ENCODE results near the gene PANK4. TPM values are rescaled to one million over a fixed set of nuclear protein-coding genes. Genes with fewer than 3 reads are reported as not detected.
"Not testable (repeated sequence)": the region's sequence is repeated elsewhere in the genome, so short reads cannot be mapped to it uniquely, and the experiment has no call there.

PANK4 gene
- total and polyA plus RNA-seq, 12 donors: 26.1 to 56.4 (median 34.5) TPM

- Histone ChIP-seq H3K27ac (no peak overlapping the region), H3K4me3 (no peak overlapping the region), H3K9me3 (peaks cover 0 to 11% (median 0%) of the 10 kb centered on the region in 11 donors), H3K36me3 (no peaks in the 10 kb centered on the region), H3K27me3 (peaks cover 0 to 12% (median 0%) of the 10 kb centered on the region in 7 donors), H3K4me1 (peaks cover 3 to 10% (median 9%) of the 10 kb centered on the region in 9 donors)
- no peak for ATAC-seq
- intact Hi-C loops (cut with DNase I): no loop called here
- no peak for DNase-seq
- TF ChIP-seq CTCF (IDR thresholded peaks at IDR 0.05): no peak
- WGBS, 2 donors: 90 to 96% methylated on average over 9 of the region's 9 CpGs
These were observed 45.0 kb upstream of the PANK4 start for GRCh38 chr1:2571348-2571747.

- no peak for TF ChIP-seq CTCF (IDR thresholded peaks at IDR 0.05)
- ATAC-seq (no peak), DNase-seq (no peak)
- WGBS, 2 donors: 88 to 89% methylated on average over 17 of the region's 17 CpGs
- H3K27me3 ChIP-seq: peaks cover 0 to 13% (median 0%) of the 10 kb centered on the region in 7 donors
- H3K27ac ChIP-seq: no peak overlapping the region
- H3K4me1 ChIP-seq: peaks cover 0 to under 1% (median 0%) of the 10 kb centered on the region in 9 donors
- H3K9me3 ChIP-seq: peaks cover 0 to 11% (median 0%) of the 10 kb centered on the region in 11 donors
- H3K36me3 ChIP-seq: no peaks in the 10 kb centered on the region
- H3K4me3 ChIP-seq: no peak overlapping the region
- intact Hi-C loops (cut with DNase I): no loop called here
These were observed 43.9 kb upstream of the PANK4 start for GRCh38 chr1:2570332-2570731.

- peak in 1 of 2 donors; percentile 14 for DNase-seq
- 80% methylated on average over 13 of the region's 13 CpGs for WGBS, 2 donors
- H3K36me3 ChIP-seq; H3K4me1 ChIP-seq; H3K4me3 ChIP-seq; intact Hi-C loops (cut with DNase I); H3K27ac ChIP-seq: not testable (repeated sequence)
- H3K9me3 ChIP-seq: peaks cover 0 to 11% (median 0%) of the 10 kb centered on the region in 11 donors
- peaks cover 0 to 19% (median 0%) of the 10 kb centered on the region in 7 donors for H3K27me3 ChIP-seq
- peak in 5 of 8 donors; percentile 19 to 49 (median 43) for ATAC-seq
These were observed 43.3 kb upstream of the PANK4 start for GRCh38 chr1:2569703-2570102.

- intact Hi-C loops (cut with DNase I): no loop called here
- Histone ChIP-seq H3K9me3 (peaks cover 0 to 10% (median 0%) of the 10 kb centered on the region in 11 donors), H3K27me3 (peaks cover 0 to 22% (median 0%) of the 10 kb centered on the region in 7 donors), H3K27ac (no peak overlapping the region), H3K4me3 (no peak overlapping the region), H3K4me1 (no peaks in the 10 kb centered on the region), H3K36me3 (no peaks in the 10 kb centered on the region)
- DNase-seq: no peak
- no peak for TF ChIP-seq CTCF (IDR thresholded peaks at IDR 0.05)
- 84 to 86% methylated on average over 15 to 16 of the region's 17 CpGs for WGBS, 2 donors
- no peak for ATAC-seq
These were observed 42.7 kb upstream of the PANK4 start for GRCh38 chr1:2569060-2569459.

GRCh38 chr1:2568187-2568816 lies 41.9 kb upstream of the PANK4 start:
- H3K4me3 ChIP-seq; H3K4me1 ChIP-seq; H3K9me3 ChIP-seq; H3K27ac ChIP-seq; intact Hi-C loops (cut with DNase I); H3K36me3 ChIP-seq; DNase-seq: not testable (repeated sequence)
- 44 to 52% methylated on average over 9 to 11 of the region's 17 CpGs for WGBS, 2 donors
- peaks cover 0 to 22% (median 0%) of the 10 kb centered on the region in 7 donors for H3K27me3 ChIP-seq
- ATAC-seq: peak in 1 of 8 donors; percentile 11

All from heart right ventricle (tissue), 16 donors.